ENCODE measurements around the gene TRRAP. TPM values are rescaled to one million over a fixed set of nuclear protein-coding genes. Genes with fewer than 3 reads are reported as not detected.
A peak's percentile ranks its signal among the peaks of the same experiment; 100 is the strongest.
"Not testable (repeated sequence)": the region's sequence is repeated elsewhere in the genome, so short reads cannot be mapped to it uniquely, and the experiment has no call there.

The TRRAP gene
- polyA plus RNA-seq, 3 donors: 5.8 to 8.3 (median 8.3) TPM

DNA sequence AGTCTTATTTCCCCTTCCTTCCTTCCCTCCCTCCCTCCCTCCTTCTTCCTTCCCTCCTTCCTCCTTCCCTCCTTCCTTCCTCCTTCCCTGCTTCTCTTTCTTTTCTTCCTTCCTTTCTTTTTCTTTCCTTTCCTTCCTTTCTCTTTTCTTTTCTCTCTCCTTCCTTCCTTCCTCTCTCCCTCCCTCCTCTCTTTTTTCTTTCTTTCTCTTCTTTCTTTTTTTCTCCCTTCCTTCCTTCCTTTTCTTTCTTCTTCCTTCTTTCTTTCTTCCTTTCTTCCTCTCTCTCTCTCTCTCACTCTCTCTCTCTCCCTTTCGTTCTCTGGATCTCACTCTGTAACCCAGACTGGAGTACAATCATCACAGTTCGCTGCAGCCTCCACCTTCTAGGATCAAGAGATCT lies 14.7 kb upstream of the TRRAP start:
- 84 to 94% (median 89%) methylated on average over 2 of the region's 2 CpGs for WGBS, 3 donors
- H3K27ac ChIP-seq (ENCODE audit: low read depth, low read length): no peak overlapping the region

DNA sequence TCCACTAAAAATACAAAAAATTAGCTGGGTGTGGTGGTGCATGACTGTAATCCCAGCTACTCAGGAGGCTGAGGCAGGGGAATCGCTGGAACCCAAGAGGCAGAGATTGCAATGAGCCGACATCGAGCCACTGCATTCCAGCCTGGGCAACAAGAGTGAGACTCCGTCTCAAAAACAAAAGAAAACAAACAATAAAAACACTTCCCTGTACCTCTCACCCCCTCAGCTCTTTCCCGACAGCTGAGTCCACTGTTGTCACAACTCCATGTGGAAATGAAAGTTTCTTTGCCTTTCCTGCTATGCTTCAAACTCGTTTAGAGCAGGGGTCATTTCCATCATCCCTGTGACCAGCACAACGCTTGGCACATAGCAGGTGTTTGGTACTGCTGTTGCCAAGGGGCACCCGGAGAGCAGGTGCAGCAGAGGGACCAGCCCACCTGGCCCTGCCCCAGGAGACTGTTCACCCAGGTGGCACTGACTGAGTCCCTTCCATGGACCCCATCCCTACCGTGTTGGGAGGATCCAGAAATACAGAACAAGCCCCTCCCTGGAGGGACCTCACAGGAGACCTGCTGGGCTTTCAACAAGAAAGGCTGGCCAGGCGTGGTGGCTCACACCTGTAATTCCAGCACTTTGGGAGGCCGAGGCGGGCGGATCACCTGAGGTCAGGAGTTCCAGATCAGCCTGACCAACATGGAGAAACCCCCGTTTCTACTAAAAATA lies 13.4 kb upstream of the TRRAP start:
- no peak overlapping the region for H3K27ac ChIP-seq (ENCODE audit: low read depth, low read length)
- WGBS, 3 donors: 66 to 76% (median 68%) methylated on average over 14 of the region's 14 CpGs

DNA sequence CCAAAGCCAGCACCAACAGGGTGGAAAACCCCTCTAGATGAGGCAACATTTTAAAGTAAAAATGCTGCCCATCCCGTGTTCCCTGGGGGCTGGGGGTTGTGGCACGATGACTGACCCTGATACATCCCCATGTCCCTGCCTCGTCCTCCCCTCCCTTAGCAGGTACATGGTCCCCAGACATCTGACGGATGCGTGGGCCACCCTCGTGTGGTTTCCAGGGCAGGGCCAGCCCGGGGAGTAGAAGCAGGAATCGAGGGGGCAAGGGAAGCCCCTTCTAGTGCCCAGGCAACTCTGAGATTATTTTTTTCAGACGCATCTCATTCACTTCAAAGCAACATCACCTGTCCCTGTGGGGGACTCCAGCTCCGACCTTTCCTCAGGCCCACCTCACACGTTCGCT lies 12.0 kb upstream of the TRRAP start:
- 88 to 90% (median 89%) methylated on average over 12 of the region's 12 CpGs for WGBS, 3 donors
- no peak overlapping the region for H3K27ac ChIP-seq (ENCODE audit: low read depth, low read length)

DNA sequence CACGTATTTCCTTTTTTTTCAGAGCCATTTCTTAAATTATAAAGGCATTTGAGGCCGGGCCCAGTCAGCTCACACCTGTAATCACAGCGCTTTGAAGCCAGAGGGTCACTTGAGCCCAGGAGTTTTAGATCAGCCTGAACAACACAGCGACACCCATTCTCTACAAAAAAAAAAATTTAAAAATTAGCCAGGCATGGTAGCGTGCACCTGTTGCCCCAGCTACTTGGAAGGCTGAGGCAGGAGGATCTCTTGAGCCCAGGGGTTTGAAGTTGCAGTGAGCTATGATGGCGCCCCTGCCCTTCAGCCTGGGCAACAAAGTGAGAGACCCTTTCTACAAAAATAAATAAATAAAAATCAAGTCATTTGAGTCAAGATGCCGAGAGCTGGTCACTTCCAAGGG lies 11.6 kb upstream of the TRRAP start:
- WGBS, 3 donors: 83 to 94% (median 89%) methylated on average over 7 of the region's 7 CpGs
- no peak overlapping the region for H3K27ac ChIP-seq (ENCODE audit: low read depth, low read length)

DNA sequence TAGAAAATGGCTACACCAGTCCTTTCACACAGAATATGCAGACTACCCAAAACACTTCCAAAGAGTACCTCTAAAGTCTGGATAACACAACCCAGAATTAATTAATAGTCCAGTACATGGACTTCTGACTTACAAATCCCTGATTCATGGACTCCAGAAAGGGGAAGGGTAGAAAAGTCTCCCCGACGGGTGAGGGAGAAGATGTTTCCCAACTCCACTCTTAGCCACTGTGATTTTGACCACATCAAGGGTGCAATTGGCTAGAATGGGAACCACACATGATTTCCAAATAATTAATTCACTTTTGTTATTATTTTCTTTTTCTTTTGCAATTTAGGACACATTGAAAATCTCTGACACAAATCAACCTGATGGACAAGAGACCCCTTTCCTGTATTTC lies 9.9 kb upstream of the TRRAP start:
- 47 to 72% (median 57%) methylated on average over 2 of the region's 2 CpGs for WGBS, 3 donors
- H3K27ac ChIP-seq (ENCODE audit: low read depth, low read length): no peak overlapping the region

DNA sequence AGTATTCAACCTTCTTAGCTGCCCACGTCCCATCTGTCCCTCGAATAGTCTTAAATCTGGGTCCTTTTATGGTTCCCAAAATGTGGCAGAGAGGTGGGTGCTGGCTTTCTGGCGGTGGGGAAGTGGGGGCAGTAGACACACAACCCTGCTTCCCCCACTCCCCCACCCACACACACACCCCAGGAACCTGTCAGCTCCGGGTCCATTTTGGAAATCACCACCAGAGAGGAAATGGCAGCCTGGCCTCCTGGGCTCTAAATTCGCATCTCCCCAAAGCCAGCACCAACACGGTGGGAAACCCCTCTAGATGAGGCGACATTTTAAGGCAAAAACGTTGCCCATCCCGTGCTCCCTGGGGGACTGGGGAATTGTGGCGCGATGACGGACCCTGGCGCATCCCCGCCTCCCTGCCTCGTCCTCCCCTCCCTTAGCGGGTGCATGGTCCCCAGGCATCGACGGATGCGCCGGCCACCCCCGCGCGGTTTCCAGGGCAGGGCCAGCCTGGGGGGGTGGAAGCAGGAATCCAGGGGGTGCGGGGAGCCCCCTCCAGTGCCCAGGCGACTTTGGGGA lies 9.2 kb upstream of the TRRAP start:
- no peak overlapping the region for H3K27ac ChIP-seq (ENCODE audit: low read depth, low read length)

DNA sequence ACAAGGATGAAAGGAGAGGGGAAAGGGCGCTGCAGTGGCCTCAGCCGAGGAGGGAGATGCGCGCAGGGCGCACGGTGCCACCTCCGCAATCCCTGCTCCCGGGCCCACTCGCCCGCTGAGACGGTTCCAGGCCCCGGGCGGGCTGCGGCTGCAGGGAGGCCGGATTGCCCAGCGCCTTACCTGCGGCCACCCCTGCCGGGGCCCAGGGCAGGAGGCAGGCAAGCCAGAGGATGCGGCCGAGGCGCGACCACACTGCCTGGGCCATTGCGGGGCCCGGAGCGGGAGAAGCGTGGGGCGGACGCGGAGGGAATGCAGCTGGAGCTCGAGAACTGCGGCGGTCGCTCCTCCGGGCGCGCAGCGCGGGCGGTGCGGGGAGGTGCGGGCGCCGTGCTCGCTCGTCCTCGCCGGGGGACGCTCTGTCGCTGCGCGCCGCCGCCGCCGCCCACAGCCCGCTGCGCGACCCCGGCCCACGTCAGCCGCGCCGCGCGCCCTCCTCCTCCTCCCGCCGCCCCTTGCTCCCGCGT lies 8.7 kb upstream of the TRRAP start, which contains the start of gene TMEM130:
Gene TMEM130 (minus strand): TSS at position 418 of the 524 bp plus-strand sequence. CDS start 153 bp downstream, at position 265.
- WGBS, 3 donors: 0 to 1% (median 1%) methylated on average over 27 to 62 of the region's 69 CpGs
- no peak within 1 kb of the TSS for H3K27ac ChIP-seq (ENCODE audit: low read depth, low read length)

More for the DNA sequence above, 9.2 kb upstream of the TRRAP start:
- 13 to 17% (median 16%) methylated on average over 23 to 25 of the region's 25 CpGs for WGBS, 3 donors

DNA sequence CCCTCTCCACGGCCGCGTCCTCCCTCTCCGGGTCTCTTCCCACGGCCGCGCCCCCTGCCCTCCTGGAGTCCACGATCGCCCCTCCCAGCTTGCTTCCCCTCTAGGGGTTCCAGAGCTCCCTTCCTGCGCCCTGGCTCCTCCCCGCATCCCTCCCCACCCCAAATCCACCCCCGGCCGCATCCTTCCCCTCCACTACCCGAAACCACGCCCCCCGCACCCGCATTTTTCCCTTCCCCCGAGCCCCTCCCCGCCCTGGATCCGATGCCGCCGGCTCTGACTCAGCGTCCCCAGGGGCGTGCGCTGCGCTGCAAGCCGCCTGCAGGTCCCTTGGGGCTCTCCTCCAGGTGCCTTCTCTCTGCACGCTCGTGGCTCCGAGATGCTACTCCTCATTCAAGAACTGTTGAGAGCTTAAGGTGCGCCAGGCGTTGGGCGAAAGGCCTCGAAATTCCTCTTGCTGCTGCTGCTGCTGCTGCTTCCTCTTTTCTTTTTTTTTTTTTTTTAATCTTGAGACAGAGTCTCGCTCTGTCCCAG lies 8.1 kb upstream of the TRRAP start:
- H3K27ac ChIP-seq (ENCODE audit: low read depth, low read length): no peak overlapping the region
- WGBS, 3 donors: 1 to 2% (median 1%) methylated on average over 23 to 35 of the region's 35 CpGs

DNA sequence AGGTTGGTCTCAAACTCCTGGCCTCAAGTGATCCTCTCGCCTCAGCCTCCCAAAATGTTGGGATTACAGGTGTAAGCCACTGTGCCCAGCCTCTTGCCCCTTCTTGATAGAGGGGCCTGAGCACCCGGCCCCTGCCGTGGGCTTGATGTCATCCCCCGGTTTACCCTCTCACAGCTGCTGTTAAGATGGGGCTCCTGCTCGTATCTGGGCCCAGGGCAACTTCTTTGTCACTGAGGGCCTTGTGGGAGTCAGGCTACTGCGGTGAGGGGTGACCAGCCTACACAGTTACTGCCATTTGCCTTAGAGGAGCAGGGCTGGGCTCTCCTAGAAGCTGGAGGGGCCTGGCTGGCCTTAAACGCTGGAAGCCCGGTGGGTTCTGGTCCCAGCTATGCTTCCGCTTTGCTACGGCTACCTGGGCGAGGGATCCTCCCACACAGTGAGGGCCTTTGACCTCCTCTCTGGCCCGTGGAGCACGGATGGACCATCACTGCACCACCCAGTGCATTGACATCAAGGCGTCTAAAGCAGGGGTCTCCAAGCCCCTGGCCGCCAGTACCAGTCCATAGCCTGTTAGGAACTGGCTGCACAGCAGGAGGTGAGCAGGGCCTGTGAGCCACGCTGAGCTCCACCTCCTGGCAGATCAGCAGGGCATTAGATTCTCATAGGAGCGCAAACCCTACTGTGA lies 7.4 kb upstream of the TRRAP start:
- 75 to 86% (median 86%) methylated on average over 17 of the region's 17 CpGs for WGBS, 3 donors
- H3K27ac ChIP-seq (ENCODE audit: low read depth, low read length): no peak overlapping the region

DNA sequence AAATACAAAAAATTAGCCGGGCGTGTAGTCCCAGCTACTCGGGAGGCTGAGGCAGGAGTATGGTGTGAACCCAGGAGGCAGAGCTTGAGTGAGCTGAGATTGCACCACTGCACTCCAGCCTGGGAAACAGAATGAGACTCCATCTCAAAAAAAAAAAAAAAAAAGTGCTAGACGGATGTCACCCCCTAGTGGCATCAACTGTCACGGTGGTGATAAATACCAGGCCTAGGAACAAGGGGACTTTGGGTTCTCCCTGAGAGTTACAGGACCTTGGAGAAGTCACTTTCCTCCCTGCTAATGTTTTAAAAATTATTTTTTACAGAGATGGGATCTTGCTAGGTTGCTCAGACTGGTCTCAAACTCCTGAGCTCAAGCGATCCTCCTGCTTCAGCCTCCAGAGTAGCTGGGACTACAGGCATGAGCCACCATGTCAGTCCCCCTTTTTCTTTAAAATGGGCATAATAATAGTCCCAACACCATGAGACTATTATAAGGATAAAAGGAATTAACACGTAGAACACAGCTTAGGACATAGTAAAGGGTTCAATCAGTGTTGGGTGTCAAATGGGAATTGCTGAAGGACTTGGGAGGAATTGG lies 5.9 kb upstream of the TRRAP start:
- H3K27ac ChIP-seq (ENCODE audit: low read depth, low read length): no peak overlapping the region
- 69 to 72% (median 71%) methylated on average over 7 of the region's 7 CpGs for WGBS, 3 donors

DNA sequence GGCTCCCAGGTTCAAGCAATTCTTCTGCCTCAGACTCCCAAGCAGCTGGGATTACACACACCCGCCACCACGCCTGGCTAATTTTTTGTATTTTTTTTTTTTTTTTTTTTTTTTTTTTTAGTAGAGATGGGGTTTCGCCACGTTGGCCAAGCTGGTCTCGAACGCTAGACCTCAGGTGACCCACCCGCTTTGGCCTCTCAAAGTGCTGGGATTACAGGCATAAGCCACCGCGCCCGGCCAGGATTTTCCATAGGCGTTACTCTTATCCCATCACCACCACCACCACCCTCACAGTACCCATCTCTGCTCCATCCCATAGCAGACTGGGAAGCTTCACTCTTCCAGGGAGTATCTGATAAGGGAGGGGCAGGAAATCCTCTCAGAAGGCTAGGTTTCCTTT lies 4.7 kb upstream of the TRRAP start:
- 89 to 93% (median 91%) methylated on average over 11 of the region's 11 CpGs for WGBS, 3 donors
- H3K27ac ChIP-seq (ENCODE audit: low read depth, low read length): not testable (repeated sequence)

DNA sequence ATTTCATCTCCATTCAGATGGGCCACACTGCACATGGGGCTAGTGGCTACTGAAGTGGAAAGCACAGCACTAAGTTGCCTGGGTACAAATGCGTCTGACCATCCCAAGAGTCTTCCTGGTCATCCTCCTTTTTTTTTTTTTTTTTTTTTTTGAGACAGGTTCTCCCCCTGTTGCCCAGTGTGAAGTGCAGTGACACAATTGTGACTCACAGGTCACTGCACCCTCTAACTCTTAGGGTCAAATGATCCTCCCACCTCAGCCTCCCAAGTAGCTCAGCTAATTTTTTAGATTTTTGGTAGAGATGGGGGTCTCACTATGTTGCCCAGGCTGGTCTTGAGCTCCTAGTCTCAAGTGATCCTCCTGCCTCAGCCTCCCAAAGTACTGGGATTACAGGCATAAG lies 3.4 kb upstream of the TRRAP start:
- H3K27ac ChIP-seq (ENCODE audit: low read depth, low read length): no peak overlapping the region
- 81 to 92% (median 85%) methylated on average over 1 of the region's 1 CpG for WGBS, 3 donors

DNA sequence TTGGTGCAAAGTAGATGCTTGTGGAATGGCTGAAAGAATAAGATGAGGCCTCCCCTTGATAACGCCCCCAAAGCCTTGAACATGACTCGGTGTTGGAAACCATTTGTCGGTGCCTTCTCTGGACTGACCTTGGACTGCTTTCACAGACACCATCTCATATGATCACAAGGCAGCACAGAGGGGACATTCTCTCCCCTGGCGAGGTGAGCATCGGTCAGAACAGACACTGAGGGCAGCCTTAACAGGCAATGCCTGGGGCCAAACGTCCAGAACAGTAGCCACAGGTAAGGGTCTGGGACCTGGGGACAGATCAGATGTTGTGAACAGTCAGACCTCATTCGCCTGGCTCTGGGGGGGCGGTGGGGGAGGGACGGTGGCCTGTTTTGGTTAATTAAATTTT lies 2.8 kb upstream of the TRRAP start:
- 67 to 86% (median 85%) methylated on average over 9 of the region's 9 CpGs for WGBS, 3 donors
- no peak overlapping the region for H3K27ac ChIP-seq (ENCODE audit: low read depth, low read length)

DNA sequence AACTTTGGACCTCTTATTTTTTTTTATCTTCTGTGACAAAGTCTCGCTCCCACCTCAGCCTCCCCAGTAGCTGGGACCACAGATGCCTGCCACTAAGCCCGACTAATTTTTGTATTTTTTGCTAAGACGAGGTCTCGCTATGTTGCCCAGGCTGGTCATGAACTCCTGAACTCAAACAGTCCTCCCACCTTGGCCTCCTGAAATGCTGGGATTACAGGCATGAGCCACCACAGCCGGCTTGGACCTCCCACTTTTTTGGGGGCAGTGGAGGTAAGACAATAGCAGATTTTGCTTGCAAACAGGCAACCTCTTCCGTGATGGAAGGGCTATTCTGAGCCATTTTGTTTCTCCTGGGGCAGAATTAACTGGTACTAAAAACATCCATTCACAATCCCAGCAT lies 1.2 kb upstream of the TRRAP start:
- H3K27ac ChIP-seq (ENCODE audit: low read depth, low read length): no peak overlapping the region
- 88 to 93% (median 91%) methylated on average over 6 of the region's 6 CpGs for WGBS, 3 donors

DNA sequence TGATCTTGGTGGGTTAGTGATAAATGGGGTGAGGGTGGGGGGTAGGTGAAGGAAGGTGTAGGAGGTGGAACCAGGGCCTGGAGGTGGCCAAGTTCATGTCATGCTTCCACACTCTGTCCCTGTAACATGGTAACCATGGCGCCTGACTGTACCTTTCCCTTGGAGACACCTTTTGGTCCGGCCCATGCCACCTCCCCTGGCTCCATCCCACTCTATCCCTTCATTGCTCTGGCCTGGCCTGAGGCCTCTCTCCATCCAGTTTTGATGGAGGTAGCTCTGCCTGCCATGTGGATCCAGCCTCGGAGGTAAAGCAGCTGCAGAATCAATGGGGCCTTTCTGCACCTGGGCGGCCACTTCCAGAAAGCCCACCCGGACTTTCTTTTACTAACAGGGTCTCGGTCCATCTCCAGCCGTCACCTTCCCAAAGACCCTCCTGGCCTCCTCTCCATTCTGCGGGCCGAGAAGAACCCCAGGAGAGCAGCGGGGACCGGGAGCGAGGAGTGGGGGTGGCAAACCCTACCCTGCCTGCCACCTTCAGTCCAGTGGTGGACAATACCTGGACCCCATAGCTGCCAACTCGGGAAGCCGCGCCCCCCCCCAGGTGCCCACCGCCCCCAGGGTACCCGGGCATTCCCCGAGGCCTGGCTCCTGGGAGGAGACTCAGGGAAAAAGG lies 504 bp upstream of the TRRAP start:
- H3K27ac ChIP-seq (ENCODE audit: low read depth, low read length): no peak overlapping the region
- WGBS, 3 donors: 20 to 27% (median 21%) methylated on average over 17 to 18 of the region's 18 CpGs

DNA sequence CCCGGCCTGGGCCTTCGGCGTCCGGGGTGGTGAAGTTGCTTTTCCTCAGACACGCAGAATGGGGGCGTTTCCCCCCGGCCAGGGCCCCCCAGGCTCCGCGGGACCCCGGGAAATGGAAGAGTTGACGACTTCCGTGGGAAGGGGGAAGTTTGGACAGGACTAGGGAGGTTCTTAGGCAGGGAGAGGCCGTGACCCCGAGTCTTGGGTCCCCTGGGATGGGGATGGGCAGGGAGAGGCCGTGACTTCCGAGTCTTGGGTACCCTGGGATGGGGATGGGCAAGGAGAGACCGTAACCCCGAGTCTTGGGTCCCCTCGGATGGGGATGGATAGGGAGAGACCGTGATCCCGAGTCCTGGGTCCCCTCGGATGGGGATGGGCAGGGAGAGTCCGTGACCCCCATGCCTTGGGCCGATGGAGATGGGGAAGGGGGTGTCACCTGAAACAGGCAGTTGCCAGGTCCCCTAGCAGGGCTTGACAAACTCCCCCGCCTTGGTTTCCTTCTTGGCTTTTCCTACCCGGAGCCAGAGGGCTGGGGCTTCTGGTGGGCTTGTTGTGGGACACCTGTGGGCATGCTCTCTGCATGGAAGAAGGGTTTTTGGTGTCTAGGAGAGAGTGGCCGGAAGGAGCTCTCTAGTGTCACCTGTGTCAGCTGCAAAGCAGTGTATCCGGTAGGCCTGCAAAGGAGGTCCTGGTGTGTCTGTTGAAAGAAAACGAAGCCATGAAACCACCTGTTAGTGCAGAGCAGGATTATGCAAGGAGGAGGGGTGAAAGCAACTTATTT lies 1.1 kb downstream of the TRRAP start:
- 1 to 2% (median 1%) methylated on average over 29 of the region's 29 CpGs for WGBS, 3 donors
- peak overlapping the region; percentile 58 for H3K27ac ChIP-seq (ENCODE audit: low read depth, low read length)

DNA sequence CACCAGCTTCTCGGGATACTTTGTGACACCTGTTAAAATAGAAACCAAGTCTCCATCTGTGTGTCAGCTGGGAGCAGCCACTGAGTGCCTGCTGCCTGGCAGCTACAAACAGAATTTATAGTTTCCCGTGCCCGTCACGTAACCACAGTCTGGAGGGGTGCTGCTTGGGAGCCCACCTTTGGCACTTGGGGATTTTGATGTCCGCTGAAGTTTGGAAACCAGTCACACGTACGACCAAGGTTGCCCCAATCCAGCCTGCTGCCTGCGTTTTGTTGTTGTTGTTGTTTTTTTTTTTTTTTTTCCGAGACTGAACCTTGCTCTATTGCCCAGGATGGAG lies 1.6 kb downstream of the TRRAP start:
- 22 to 62% (median 53%) methylated on average over 9 of the region's 9 CpGs for WGBS, 3 donors
- no peak overlapping the region for H3K27ac ChIP-seq (ENCODE audit: low read depth, low read length)

DNA sequence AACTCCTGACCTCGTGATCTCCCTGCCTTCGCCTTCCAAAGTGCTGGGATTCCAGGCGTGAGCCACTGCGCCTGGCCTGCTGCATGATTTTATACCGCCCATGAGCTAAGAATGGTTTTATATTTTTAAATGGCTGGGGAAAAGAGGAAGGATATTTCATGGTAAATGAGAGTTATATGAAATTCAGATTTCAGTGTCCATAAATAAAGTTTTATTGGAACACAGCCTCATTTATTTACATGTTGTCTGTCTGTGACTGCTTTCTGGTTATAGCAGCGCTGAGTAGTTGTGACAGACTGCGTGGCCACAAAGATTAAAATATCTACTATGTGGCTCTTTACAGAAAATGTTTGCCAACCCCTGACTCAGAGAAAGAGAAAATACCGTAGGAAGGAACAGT lies 2.2 kb downstream of the TRRAP start:
- WGBS, 3 donors: 91 to 95% (median 94%) methylated on average over 8 of the region's 8 CpGs
- no peak overlapping the region for H3K27ac ChIP-seq (ENCODE audit: low read depth, low read length)
